HCT116 (cell line): ENCODE data around the gene HABP2. TPM values are rescaled to one million over a fixed set of nuclear protein-coding genes. Genes with fewer than 3 reads are reported as not detected.

Experiments
- ATAC-seq: fragments of 200-7000 bp; cut with Tn5 transposase; 2 replicates; pipeline ENCODE4 v1.9.1; 2020; ENCODE audit warnings: mild to moderate bottlenecking, moderate library complexity
- BruUV-seq: library from RNA; stranded (reverse); fragments of 400-500 nt; replicated peaks from 2 replicates; lab custom pipeline; 2021; lab: Mats Ljungman, UMichigan
- CTCF ChIA-PET: fragments of 300-600 bp; sonication (Branson Sonifier 250); formaldehyde crosslinking; loops from one replicate; lab custom pipeline; 2021; ENCODE audit warnings: antibody characterized with exemption; lab: Charles Lee
- POLR2A ChIA-PET: fragments of 300-600, 350-600 bp; sonication (Branson Sonifier 250); formaldehyde crosslinking; loops from one replicate; lab custom pipeline; 2021; ENCODE audit warnings: antibody characterized with exemption; lab: Charles Lee
- RAD21 ChIA-PET, 2 experiments: fragments of 300-600 bp; sonication (Branson Sonifier 250); formaldehyde crosslinking; loops; one replicate each; lab custom pipeline; 2023; ENCODE audit warnings: low total read pairs in 2 of 2; ENCODE audit not compliant: uncharacterized antibody in 2 of 2, unreplicated experiment in 2 of 2, low non-redundant PET in 1 of 2; lab: Charles Lee
- DNase-seq: peaks from one replicate; pipeline ENCODE4 v3.0.0-alpha.2; 2010; ENCODE audit warnings: low read depth, low spot score
- H2AFZ ChIP-seq: fragments of 200-600 bp; shearing (Covaris generic), sonication (generic); 2 replicates; pipeline ENCODE4 v1.6.1; 2017; ENCODE audit warnings: low read depth, mixed run types, mixed read lengths, antibody characterized with exemption, low read length; ENCODE audit not compliant: poor library complexity, severe bottlenecking
- H3K27ac ChIP-seq: 2 replicates; pipeline ENCODE4 v1.5.1; 2012; ENCODE audit warnings: low read depth, low read length
- H3K27me3 ChIP-seq: fragments of 200-600 bp; sonication (generic); 2 replicates; pipeline ENCODE4 v1.6.1; 2016; ENCODE audit warnings: mixed run types, low read length, mixed read lengths; ENCODE audit not compliant: insufficient read depth
- H3K36me3 ChIP-seq, 2 experiments: fragments of 200-500 bp in 1 of 2; fragments of 200-600 bp in 1 of 2; sonication (Bioruptor generic) in 1 of 2; sonication (generic) in 1 of 2; 2 replicates each; pipeline versions ENCODE4 v1.5.1 to v1.6.1; 2014 to 2016; ENCODE audit warnings: low read length in 2 of 2, inconsistent platforms in 1 of 2, mixed read lengths in 1 of 2, mixed run types in 1 of 2; ENCODE audit not compliant: insufficient read depth in 2 of 2, control insufficient read depth in 1 of 2
- H3K4me1 ChIP-seq, 2 experiments: fragments of 200-600 bp in 1 of 2; sonication (generic) in 1 of 2; 2 replicates each; pipeline versions ENCODE4 v1.5.1 to v1.6.1; 2012 to 2017; ENCODE audit warnings: low read length in 2 of 2, inconsistent platforms in 1 of 2, mild to moderate bottlenecking in 1 of 2, mixed read lengths in 1 of 2, mixed run types in 1 of 2, moderate library complexity in 1 of 2; ENCODE audit not compliant: insufficient read depth in 2 of 2, control insufficient read depth in 1 of 2
- H3K4me2 ChIP-seq: fragments of 200-600 bp; sonication (generic); 2 replicates; pipeline ENCODE4 v1.6.1; 2017; ENCODE audit warnings: mixed run types, low read length, mixed read lengths
- H3K4me3 ChIP-seq, 2 experiments: fragments of 200-600 bp in 1 of 2; sonication (generic) in 1 of 2; replicated peaks in 1 of 2; 2 replicates each; pipeline ENCODE4 v1.5.1; 2011 to 2016; ENCODE audit warnings: low read length in 2 of 2, control low read depth in 1 of 2, low read depth in 1 of 2, mild to moderate bottlenecking in 1 of 2, mixed read lengths in 1 of 2, mixed run types in 1 of 2
- H3K79me2 ChIP-seq: fragments of 200-600 bp; sonication (generic); 2 replicates; pipeline ENCODE4 v1.6.1; 2017; ENCODE audit warnings: mild to moderate bottlenecking, mixed run types, low read length, moderate library complexity, mixed read lengths; ENCODE audit not compliant: insufficient read depth
- H3K9ac ChIP-seq: fragments of 200-600 bp; sonication (generic); 2 replicates; pipeline ENCODE4 v1.6.1; 2016; ENCODE audit warnings: low read length, mixed read lengths
- H3K9me2 ChIP-seq: fragments of 200-600 bp; sonication (generic), shearing (Covaris generic); 2 replicates; pipeline ENCODE4 v1.6.1; 2017; ENCODE audit warnings: mixed run types, mild to moderate bottlenecking, moderate library complexity; ENCODE audit not compliant: insufficient read depth
- H3K9me3 ChIP-seq, 2 experiments: fragments of 200-500 bp in 1 of 2; fragments of 200-600 bp in 1 of 2; sonication (Bioruptor generic) in 1 of 2; sonication (generic) in 1 of 2; 2 replicates each; pipeline ENCODE4 v1.6.1; 2014 to 2017; ENCODE audit warnings: low read length in 2 of 2, mixed read lengths in 2 of 2, inconsistent platforms in 1 of 2, low read depth in 1 of 2, mild to moderate bottlenecking in 1 of 2, mixed run types in 1 of 2, moderate library complexity in 1 of 2; ENCODE audit not compliant: control insufficient read depth in 1 of 2, insufficient read depth in 1 of 2
- H4K20me1 ChIP-seq: fragments of 200-600 bp; sonication (generic), shearing (Covaris generic); 2 replicates; pipeline ENCODE4 v1.6.1; 2017; ENCODE audit warnings: mixed run types, mild to moderate bottlenecking, moderate library complexity; ENCODE audit not compliant: insufficient read depth
- ATF3 ChIP-seq: IDR thresholded peaks from 2 replicates; pipeline ENCODE4 v1.6.1; 2012
- CBX3 ChIP-seq: IDR thresholded peaks from 2 replicates; pipeline ENCODE4 v1.6.1; 2012; ENCODE audit warnings: low read depth
- CEBPB ChIP-seq: IDR thresholded peaks from 2 replicates; pipeline ENCODE4 v1.6.1; 2012; ENCODE audit warnings: low read depth
- CTCF ChIP-seq, 3 experiments: fragments of 200-600 bp in 1 of 3; sonication (generic) in 1 of 3; IDR thresholded peaks in 2 of 3; conservative IDR thresholded peaks in 1 of 3; 2 replicates each; pipeline ENCODE4 v1.5.1; 2012 to 2017; ENCODE audit warnings: low read depth in 2 of 3, low read length in 2 of 3, antibody characterized with exemption in 1 of 3, borderline replicate concordance in 1 of 3, control low read depth in 1 of 3, mild to moderate bottlenecking in 1 of 3, mixed read lengths in 1 of 3, mixed run types in 1 of 3, moderate library complexity in 1 of 3; ENCODE audit not compliant: insufficient read depth in 1 of 3
- EGR1 ChIP-seq: IDR thresholded peaks from 2 replicates; pipeline ENCODE4 v1.6.1; 2012; ENCODE audit warnings: low read depth
- ELF1 ChIP-seq: IDR thresholded peaks from 2 replicates; pipeline ENCODE4 v1.6.1; 2012; ENCODE audit warnings: low read depth, borderline replicate concordance
- EZH2 ChIP-seq: fragments of 200-600 bp; sonication (generic); IDR thresholded peaks from 2 replicates; pipeline ENCODE4 v1.6.1; 2017; ENCODE audit warnings: antibody characterized with exemption, mixed run types
- FOSL1 ChIP-seq: IDR thresholded peaks from 2 replicates; pipeline ENCODE4 v1.6.1; 2012; ENCODE audit warnings: low read depth
- JUND ChIP-seq: IDR thresholded peaks from 2 replicates; pipeline ENCODE4 v1.6.1; 2012
- MAX ChIP-seq: IDR thresholded peaks from 2 replicates; pipeline ENCODE4 v1.6.1; 2012
- POLR2A ChIP-seq: IDR thresholded peaks from 2 replicates; pipeline ENCODE4 v1.7.0; 2011; ENCODE audit warnings: borderline replicate concordance; ENCODE audit not compliant: insufficient read depth, insufficient read length; ENCODE audit errors: extremely low read depth
- POLR2AphosphoS5 ChIP-seq: IDR thresholded peaks from 2 replicates; pipeline ENCODE4 v1.6.1; 2011; ENCODE audit warnings: mild to moderate bottlenecking, low read depth, low read length, moderate library complexity
- SIN3A ChIP-seq: IDR thresholded peaks from 2 replicates; pipeline ENCODE4 v1.6.1; 2012; ENCODE audit warnings: low read depth
- SP1 ChIP-seq: IDR thresholded peaks from 2 replicates; pipeline ENCODE4 v1.6.1; 2012; ENCODE audit warnings: low read depth
- SRF ChIP-seq: IDR thresholded peaks from 2 replicates; pipeline ENCODE4 v1.6.1; 2012; ENCODE audit warnings: low read depth
- TCF7L2 ChIP-seq: IDR thresholded peaks from 2 replicates; pipeline ENCODE4 v1.7.0; 2011; ENCODE audit warnings: borderline replicate concordance, inconsistent platforms; ENCODE audit not compliant: insufficient read depth, insufficient read length; ENCODE audit errors: extremely low read depth
- YY1 ChIP-seq: IDR thresholded peaks from 2 replicates; pipeline ENCODE4 v1.6.1; 2011; ENCODE audit warnings: low read length, low read depth, moderate library complexity, mild to moderate bottlenecking; ENCODE audit not compliant: insufficient replicate concordance; ENCODE audit errors: extremely low read depth
- ZBTB33 ChIP-seq: IDR thresholded peaks from 2 replicates; pipeline ENCODE4 v1.6.1; 2011; ENCODE audit warnings: mild to moderate bottlenecking, low read length, moderate library complexity; ENCODE audit not compliant: insufficient replicate concordance; ENCODE audit errors: extremely low read depth
- ZFX ChIP-seq: fragments of 450-650 bp; IDR thresholded peaks from 2 replicates; pipeline ENCODE4 v1.6.1; 2017
- intact Hi-C: fragments of 100-400 bp; cut with micrococcal nuclease; formaldehyde crosslinking; loops from 2 replicates; pipeline ENCODE4 v1.10.0; 2022
- total RNA-seq: library from RNA; stranded (reverse); gene quantifications from one replicate; pipeline ENCODE4 v1.2.1, GENCODE V29; 2021; ENCODE audit not compliant: unreplicated experiment

HABP2 gene
- total RNA-seq, 1 experiment from 2014 or later, result 0.20 TPM

- intact Hi-C loops, result loop anchor here (5.0 to 10.0 kb wide), 3 partner anchors 136 to 801 kb away; no protein-coding TSS in a partner anchor
- ChIA-PET RAD21 (no interaction called here), CTCF (interaction anchor here (1.7 kb wide), 1 partner anchor 39 kb away, joined by 7 read pairs; no protein-coding TSS in a partner anchor), POLR2A (no interaction called here)
- Histone ChIP-seq H3K9me2 (no peaks in the 10 kb centered on the region), H3K4me2 (no peak overlapping the region), H3K36me3 (no peaks in the 10 kb centered on the region), H2AFZ (no peak overlapping the region), H3K27ac (no peak overlapping the region), H3K9me3 (no peaks in the 10 kb centered on the region), H3K79me2 (no peaks in the 10 kb centered on the region), H3K27me3 (peaks cover 12% of the 10 kb centered on the region; the same call in 1 of the 2 replicates), H3K4me3 (no peak overlapping the region), H4K20me1 (no peaks in the 10 kb centered on the region), H3K4me1 (peaks cover 9 to 11% of the 10 kb centered on the region in 2 experiments; a peak in 3 of 4 replicates), H3K9ac (no peak overlapping the region)
- DNase-seq (no peak), ATAC-seq (no peak)
- no TSS peak for BruUV-seq
- TF ChIP-seq EZH2, result no peak
- no peak for TF ChIP-seq CTCF (IDR thresholded peaks at IDR 0.05 in 2 of 3, conservative IDR thresholded peaks at IDR 0.05 in 1 of 3; ENCODE audit: borderline replicate concordance in 1 of 3, insufficient read depth in 1 of 3, low read depth in 2 of 3, low read length in 2 of 3)
- TF ChIP-seq ZBTB33, result no peak
- TF ChIP-seq ELF1, result no peak
- no peak for TF ChIP-seq CBX3
- TF ChIP-seq ZFX, result no peak
- no peak for TF ChIP-seq TCF7L2
- no peak for TF ChIP-seq YY1
- TF ChIP-seq SRF, result no peak
- TF ChIP-seq FOSL1, result no peak
- no peak for TF ChIP-seq SIN3A
- no peak for TF ChIP-seq MAX
- TF ChIP-seq EGR1, result no peak
- no peak for TF ChIP-seq CEBPB
- TF ChIP-seq POLR2A, result no peak
- no peak for TF ChIP-seq JUND
- no peak for TF ChIP-seq POLR2AphosphoS5
- no peak for TF ChIP-seq SP1
- TF ChIP-seq ATF3, result no peak
Measured at GRCh38 chr10:113523628-113524027, 29.2 kb upstream of the HABP2 start.
